GM21723 (cell line): ENCODE results near the gene CLEC2L.

Source experiments
- ATAC-seq: cut with Tn5 transposase; IDR thresholded peaks from one replicate; pipeline ENCODE4 v1.9.1; 2021; ENCODE audit warnings: mild to moderate bottlenecking, moderate library complexity; ENCODE audit not compliant: unreplicated experiment

CLEC2L gene

DNA sequence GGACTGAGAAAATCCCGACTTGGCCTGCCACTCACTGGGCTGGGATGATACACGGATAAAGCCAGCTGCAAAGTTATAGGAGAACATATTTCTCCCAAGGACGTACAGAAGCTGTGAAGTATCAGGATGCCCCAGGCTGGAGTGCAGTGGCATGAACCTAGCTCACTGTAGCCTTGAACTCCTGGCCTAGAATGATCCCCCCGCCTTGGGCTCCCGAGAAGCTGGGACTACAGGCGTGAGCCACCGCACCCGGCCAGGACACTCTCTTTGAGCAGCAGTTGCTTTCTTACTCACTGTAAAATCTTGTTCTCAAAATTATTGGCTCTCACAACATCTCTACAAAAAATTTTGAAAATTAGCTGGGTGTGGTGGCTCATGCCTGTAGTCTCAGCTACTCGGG lies 50.4 kb downstream of the CLEC2L start:
- ATAC-seq: no peak

DNA sequence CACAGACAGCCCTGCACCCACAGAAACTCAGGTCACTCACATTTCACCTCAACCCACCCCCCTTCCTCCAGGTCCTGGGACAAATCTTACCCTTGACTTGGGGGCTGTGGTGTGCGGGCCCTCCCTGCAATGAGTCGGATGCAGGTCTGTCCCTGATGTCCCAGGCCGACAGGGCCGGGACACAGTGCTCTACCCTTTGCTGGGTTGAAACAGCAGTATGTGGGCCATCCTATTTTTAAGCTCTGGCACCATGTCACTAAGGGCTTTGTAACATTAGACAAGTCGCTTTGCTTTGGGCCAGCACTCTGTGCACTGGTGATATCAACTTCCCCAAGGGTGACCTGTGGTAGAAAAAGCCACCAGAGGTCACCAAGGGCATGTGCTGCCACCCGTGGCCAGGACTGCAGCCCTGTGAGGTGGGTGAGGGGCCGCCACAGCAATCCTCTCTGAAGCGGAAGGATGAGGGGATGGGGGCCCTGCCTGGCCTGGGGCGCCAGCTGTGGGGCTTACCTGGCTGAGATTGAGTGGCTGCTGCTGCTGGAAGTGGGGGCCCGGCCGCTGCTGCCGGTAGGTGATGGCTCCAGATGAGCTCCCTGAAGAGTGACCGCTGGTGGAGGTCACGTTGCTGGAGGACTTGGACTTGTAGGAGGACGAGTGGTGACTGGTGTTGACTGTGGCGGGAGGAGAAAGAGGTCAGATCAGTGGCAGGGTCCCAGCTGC lies 51.3 kb downstream of the CLEC2L start:
- ATAC-seq: no peak

DNA sequence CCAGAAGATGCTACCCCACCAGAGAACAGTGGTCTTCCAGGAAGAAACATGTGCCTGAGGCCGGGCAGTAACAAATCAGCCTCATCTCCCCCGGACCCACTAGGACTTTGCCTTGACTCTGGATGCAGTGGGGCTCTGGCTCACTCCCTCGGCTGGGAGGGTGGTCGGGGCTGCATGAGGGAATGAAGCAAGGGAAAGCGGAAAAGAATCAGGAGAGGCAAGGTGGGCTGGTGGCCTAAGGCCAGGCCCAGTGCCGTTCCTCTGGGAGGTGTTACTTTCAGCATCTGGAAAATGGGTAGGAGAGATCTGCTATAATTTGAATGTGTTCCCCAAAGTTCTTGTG lies 51.8 kb downstream of the CLEC2L start:
- ATAC-seq: no peak

DNA sequence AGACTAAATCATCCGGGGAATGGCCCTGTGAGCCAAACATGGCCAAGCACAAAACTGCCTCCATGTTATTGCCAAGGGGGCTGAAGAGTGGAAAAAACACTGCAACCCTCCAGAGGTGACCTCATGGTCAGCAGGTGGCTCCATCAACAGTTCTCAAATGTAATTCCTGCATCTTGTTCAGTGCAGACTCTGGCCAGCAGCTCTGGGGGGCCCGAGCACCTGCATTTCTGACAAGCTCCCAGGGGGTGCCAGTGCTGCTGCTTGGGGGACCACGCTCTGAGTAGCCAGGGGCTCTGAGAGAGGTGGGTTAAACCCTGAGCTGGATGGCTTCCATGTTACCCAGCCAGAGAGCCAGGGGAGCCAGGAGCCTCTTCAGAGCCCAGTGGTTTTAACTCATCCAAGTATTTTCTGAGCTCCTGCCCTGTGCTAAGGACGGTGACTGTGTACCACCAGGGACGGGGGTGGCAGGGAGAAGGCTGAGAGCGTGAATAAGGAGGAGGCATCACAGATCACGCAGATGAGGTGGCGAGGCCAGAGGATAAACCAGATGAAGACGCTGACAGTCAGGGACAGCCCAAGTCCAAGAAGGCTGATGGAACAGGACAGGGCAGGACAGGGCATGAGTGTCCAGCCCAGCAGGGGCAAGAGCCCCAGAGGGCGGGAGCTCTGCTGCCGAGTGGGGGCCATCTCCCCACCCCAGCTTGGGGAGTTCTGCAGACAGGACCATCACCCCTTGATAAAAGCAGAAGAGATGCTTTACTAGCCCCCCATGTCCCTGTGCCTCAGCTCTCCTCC lies 52.9 kb downstream of the CLEC2L start:
- no peak for ATAC-seq

DNA sequence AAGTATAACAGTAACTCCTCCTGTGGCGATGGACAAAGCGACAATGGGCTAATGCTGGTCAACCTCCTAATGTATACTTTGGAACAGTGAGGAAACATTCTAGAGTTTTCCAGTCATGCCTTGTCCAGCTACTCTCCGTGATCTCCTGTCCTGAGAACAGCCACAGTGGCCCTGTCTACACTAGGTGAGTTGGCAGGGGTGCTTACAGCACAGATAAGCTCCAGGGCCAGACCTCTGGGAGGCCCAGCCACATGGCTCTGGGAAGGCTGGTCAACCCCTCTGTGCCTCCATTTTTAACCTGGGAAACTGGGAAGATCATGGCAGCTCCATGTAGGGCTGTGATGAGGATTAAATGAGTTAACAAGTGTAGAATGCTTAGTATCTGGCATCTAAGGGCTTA lies 57.0 kb downstream of the CLEC2L start:
- no peak for ATAC-seq

DNA sequence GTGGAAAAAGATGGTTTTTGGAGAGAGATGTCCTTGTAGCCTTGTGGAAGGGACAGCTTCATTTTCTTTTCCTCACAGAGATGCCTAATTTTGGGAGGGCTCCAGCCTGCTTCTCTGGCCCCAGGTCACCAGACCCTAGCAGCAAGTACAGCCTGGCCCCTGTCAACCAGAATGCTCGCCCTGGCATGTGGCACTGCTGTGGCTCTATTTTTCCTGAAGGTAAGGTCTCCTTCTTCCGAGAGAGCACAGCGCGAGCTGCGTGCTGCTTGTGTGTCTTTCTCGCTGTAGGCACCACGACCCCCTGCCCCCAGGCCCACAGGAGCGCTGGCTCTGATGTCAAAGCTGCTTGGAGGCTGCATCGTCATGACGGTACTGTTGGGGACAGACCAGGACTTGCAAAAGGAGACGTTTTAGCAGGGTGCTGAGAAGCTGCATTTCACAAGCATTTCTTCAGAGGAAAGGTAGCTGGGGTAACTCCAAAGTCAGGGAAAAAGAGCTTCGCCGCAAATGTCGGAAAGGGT lies 58.7 kb downstream of the CLEC2L start:
- no peak for ATAC-seq

DNA sequence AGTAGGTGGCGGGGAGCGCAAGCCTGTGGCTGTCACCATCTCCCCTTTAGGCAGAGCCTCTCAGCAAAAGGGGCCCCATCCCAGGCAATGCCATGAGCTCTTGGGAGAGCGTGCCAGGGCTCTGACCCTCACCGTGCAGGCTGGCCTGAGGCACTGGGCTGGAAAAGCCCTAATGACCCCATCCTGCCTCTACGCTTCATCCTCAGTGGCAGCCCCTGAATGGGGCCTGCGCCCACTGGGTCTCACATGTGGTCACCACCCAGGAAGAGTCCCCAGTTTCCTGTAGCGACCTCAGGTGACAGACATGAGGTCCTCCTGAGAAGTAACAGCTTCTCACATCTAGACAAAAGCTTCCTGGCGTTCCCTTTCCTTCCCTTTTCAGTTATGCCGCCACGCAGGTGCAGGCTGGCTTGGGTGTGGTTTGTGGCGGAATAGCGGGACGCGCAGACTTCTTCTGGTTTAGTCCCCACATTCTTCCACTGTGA lies 59.2 kb downstream of the CLEC2L start:
- ATAC-seq: no peak

DNA sequence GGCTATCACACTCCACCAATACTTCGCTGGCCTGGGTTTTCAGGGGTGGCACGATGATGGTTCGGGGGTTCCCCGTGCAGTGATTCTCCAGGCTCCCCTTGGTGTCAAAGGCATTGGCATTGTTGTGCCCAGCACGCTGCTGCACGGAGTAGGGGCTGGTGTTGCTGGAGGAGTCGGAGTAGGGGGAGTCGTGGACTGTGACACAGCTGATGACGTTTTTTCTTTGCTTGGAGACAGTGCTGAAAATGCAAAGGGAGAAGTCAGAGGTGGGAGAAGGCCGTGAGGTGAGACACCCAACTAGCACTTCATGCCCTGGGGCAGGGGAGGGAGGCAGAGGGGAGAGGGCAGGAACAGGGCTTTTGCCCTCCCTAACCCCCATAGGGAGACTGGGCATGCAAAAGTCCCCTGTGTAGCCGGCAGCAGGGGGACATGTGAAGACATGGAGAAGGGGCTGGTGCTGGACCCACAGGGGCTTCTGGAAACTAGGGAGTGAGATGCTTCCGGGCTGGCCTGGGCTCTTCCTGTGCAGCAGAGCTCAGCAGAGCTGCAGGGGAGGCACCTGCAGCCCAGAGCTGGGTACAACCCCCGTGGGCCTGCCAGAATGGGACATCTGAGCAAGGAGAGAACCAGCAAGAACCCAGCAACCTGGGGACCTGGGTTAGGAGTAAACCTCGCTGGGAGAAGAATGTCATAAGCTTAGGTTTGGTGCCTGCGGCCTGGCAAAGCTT lies 60.5 kb downstream of the CLEC2L start:
- no peak for ATAC-seq

DNA sequence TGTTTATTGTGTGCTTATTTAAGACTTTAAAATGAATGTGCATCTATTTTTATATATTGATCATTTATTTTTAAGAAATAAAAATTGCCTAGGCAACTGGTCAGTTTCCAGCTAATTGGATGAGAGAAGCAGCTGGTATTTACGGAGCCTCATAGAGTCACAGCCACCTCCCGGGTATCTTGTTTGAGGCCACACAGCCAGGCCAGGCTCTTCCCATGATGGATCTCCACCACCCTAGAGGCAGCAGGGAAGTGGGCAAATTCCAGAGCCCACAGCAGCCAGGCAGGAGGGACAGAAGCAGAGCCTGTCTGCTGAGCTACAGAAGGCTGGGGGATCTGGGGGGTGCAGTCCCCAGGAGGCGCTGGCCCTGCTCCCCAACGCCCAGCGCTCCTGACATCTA lies 61.6 kb downstream of the CLEC2L start:
- ATAC-seq: no peak

DNA sequence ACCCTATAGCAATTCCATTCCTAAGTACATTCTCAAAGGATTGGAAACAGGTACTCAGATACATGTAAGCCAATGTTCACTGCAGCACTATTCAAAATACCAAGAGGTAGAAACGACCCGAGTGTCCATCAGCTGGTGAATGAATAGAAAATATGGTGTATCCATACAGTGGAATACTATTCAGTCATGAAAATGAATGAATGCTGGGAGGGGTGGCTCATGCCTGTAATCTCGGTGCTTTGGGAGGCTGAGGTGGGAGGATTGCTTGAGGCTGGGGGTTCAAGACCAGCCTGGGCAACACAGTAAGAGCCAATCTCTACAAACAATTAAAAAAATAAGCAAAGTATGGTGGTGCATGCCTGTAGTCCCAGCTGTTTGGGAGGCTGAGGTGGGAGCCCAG lies 62.8 kb downstream of the CLEC2L start:
- no peak for ATAC-seq

DNA sequence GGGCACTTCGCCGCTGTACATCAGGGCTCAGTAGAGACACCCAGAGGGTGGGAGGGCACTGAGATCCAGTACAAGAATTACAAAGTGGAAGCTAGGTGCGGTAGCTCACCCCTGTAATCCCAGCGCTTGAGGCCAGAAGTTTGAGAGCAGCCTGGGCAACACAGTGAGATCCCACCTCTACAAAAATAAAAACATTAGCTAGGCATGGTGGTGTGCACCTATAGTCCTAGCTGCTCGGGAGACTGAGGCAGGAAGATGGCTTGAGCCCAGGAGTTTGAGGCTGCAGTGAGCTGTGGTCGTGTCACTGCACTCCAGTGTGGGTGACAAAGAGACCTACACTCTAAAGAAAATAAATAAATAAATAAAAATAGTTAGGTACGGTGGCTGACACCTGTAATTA lies 64.0 kb downstream of the CLEC2L start:
- no peak for ATAC-seq

DNA sequence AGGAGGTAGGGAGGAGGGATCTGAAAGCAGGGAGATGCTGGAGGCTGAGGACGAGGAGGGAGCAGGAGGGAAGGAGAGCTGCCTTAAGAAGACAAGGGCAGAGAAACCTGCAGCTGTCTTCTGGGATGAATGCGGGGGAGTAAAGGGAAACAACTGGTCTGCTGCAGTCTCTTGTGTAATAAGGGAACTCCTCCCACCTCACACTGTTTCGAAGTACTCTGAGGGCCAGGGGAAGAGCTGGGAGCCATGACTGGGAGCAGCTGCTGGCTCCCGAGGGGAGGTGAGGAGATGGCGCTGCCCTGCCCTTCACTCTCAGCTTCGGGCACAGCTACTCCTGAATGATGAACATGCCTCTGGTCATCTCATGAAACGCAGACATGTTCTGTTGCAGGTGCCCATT lies 65.1 kb downstream of the CLEC2L start:
- ATAC-seq: no peak

DNA sequence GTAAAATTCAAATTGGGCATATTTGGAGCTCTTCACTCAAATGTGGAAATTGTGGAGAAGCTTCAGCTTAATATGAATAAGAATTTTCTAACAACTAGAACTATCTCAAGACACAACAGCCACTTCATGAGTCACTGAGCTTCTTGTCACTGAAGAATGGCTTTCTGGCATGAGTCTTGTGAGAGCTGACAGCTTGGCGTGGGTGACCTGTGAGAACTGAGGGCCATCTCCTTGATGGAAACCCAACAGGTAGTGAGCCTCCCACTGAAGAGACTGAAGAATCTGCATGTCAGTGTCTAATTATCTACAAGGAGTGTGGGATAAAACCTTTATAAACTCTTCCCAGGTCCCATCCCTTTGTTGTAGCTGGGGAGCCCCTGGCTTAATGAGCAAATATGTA lies 66.0 kb downstream of the CLEC2L start:
- no peak for ATAC-seq

DNA sequence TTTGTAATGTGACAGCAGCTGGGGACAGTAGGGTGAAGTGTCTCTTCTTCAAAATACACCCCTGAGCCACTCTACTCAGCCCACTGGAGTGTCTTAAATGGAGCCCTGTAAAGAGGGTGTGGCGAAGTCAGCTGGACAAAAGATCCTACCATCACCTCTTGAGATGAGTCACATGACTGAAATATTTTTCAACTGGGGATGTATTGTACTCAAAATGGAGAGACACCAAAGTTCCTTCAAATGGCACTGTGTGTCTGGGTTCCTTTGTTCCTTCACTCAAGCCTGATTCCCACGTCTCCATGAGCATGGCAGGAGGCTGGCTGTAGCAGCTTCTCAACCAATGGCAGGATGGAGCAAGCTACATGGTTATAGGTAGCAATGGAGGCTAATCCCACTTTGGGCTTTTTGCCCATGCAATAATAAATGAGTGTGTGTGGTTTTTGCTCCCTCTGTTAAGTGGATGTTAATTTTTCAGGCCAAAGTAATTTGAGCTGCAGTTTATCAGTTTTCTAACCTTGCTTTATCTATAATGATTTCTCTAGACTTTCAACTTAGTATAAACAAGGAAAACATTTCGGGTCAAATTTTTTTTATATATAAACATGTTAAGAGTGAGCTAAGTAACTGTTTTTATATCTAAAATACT lies 68.2 kb downstream of the CLEC2L start:
- ATAC-seq: no peak

DNA sequence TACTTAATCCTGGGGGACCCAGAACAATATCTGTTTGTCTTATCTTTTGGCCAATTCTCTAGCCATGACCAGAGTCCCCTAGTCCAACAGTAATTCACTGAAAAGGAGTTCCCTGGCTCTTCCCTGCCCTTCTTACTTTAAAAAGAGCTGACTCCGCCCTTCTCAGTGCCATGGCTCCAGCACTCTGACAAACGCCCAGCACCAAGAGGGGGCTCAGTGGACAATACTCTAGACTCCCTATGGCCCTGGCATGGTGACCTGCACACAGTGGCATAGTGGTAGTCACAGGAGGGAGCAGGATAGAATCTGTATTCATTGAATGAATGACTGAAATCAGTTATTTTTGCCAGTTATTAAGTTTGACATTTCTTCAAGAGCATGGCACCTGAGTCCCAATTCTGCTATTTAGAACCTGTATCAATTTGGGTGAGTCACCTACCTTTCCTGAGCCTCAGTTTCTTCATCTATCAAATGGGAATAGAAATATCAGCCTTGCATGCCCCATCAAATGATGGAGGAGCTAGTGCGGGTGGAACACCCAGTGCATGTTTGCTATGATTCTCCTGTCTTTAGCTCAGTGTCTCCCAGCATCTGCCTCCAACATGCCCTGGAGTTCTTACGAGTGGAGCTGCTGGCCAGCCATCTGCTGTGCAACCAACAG lies 69.4 kb downstream of the CLEC2L start:
- no peak for ATAC-seq

DNA sequence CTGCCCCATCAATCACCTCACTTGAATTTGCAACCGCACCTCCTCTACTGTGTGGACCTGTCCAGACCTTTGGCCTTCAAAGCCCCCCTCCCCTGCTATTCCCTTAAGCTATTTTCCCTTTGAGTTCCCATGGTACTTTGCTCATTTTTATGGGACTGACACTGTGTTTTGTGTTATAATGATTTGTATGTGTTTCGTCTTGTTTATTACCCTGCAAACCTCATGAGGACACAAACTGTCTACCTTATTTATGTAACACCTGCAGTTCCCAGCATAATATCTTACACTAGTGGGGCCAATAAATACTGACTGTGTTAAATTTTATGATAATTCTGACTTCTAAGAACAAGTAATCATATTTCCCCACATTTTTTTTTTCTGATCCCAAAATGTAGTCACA lies 70.6 kb downstream of the CLEC2L start:
- no peak for ATAC-seq
